ENCODE data around the gene NREP.

NREP gene, protein sequence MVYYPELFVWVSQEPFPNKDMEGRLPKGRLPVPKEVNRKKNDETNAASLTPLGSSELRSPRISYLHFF

DNA sequence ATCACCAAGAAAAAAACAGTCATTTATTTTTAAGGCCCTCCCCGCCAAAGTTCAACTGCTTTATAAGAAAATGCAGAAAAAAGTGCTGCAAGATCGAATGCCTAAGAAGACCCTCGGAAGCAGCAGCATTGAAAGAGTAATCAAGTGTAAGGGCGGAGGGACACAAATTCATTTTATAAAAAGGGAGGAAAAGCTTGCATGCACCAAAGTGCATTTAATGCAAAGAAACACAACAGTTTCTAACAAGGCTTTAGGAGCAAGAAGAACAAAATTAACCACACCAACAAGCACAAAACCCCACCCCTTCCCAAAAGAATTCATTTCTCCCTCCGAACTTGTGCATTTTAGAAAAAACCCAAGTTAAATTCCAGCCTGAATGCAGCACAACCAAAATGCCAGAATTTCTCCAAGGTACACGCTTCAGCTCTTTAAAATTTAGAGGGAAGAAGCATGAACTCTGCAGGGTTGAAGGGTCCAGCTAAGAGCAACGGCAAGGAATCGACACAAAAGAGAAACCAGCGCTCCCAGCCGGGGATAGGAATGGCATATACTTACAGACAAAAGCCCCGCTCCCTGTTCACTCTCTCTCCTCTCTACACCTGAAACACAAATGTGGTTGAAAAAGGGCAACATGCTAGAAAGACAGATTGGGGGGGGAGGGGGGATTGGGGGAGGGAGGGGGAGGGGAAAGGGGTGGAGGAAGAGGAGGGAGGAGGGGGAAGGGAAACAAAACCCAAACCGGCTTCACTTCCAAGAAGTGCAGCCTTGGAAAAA, at the start of gene NREP:
TSS of gene NREP (minus strand) at position 614 of the 774 bp plus-strand sequence. CDS start 1,422 bp downstream, outside the sequence.
- Mint-ChIP-seq H3K4me3 (peak within 1 kb of the TSS; percentile 85), H3K9me3 (no peaks in the 10 kb centered on the region), H3K36me3 (peaks cover 9% of the 10 kb centered on the region), H3K27ac (peak within 1 kb of the TSS; percentile 93), H3K27me3 (peaks cover 12% of the 10 kb centered on the region), H3K4me1 (peaks cover 35% of the 10 kb centered on the region)
- CTCF ChIA-PET: interaction anchor here (0.6 to 1.2 kb wide), 4 partner anchors 15 to 203 kb away, joined by 3 read pairs; no protein-coding TSS in a partner anchor
- DNase-seq: peak; percentile 63

DNA sequence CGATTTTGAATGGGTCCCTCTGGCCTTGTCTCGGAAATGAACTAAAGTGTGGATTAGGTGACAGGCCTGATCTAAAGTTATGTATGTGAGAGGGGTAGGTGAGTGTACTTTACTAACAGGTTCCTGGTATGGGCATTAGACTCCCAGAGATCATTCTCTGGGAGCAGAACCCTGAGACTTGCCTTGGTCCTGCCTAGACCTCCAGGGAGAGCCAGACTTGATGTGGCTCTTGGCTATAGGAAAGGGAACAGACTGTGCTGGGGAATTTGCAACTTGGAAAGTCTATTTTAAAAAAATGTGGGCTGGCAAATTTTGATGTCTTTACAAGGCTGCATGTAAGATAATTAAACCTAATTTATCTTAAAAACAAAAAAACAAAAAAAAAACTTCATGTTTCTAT, 49.8 kb upstream of the NREP start:
- DNase-seq: no peak
- H3K36me3 Mint-ChIP-seq: no peaks in the 10 kb centered on the region
- no peaks in the 10 kb centered on the region for H3K9me3 Mint-ChIP-seq
- H3K4me3 Mint-ChIP-seq: no peak overlapping the region
- H3K4me1 Mint-ChIP-seq: no peaks in the 10 kb centered on the region
- peaks cover 4% of the 10 kb centered on the region for H3K27me3 Mint-ChIP-seq
- CTCF ChIA-PET: no interaction called here
- no peak overlapping the region for H3K27ac Mint-ChIP-seq

- Mint-ChIP-seq H3K27me3 (peaks cover 4% of the 10 kb centered on the region), H3K4me3 (no peak overlapping the region), H3K27ac (no peak overlapping the region), H3K4me1 (no peaks in the 10 kb centered on the region), H3K9me3 (no peaks in the 10 kb centered on the region), H3K36me3 (no peaks in the 10 kb centered on the region)
- CTCF ChIA-PET: interaction anchor here (0.6 kb wide), 1 partner anchor 256 kb away, joined by 3 read pairs; no protein-coding TSS in a partner anchor
- DNase-seq: no peak
These were observed 49.2 kb upstream of the NREP start for GRCh38 chr5:111806156-111806555.

DNA sequence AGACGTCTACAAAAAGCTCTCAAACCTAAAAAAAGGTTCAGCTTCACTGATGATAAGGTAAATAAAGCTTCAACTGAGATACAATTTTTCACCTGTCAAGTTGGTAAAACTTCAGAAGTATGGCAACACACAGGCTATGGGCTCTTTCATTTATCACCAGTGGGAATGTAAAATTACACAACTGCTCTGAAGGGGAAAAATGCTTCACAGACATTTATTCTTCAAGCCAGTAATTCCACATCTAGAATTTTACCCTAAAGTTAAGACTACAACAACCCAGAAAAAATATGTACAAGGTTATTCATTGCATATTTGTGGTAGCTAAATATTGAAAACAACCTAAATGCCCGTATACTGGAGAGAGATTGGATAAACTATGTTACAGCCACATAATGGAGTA, 48.1 kb upstream of the NREP start:
- Mint-ChIP-seq H3K4me3 (no peak overlapping the region), H3K27me3 (peaks cover 4% of the 10 kb centered on the region), H3K27ac (no peak overlapping the region), H3K9me3 (no peaks in the 10 kb centered on the region), H3K36me3 (no peaks in the 10 kb centered on the region), H3K4me1 (no peaks in the 10 kb centered on the region)
- CTCF ChIA-PET: no interaction called here
- no peak for DNase-seq

- Mint-ChIP-seq H3K4me1 (no peaks in the 10 kb centered on the region), H3K4me3 (no peak overlapping the region), H3K9me3 (no peaks in the 10 kb centered on the region), H3K27me3 (peaks cover 4% of the 10 kb centered on the region), H3K36me3 (no peaks in the 10 kb centered on the region), H3K27ac (no peak overlapping the region)
- no peak for DNase-seq
- CTCF ChIA-PET: no interaction called here
These were observed 43.4 kb upstream of the NREP start for GRCh38 chr5:111800351-111800750.

DNA sequence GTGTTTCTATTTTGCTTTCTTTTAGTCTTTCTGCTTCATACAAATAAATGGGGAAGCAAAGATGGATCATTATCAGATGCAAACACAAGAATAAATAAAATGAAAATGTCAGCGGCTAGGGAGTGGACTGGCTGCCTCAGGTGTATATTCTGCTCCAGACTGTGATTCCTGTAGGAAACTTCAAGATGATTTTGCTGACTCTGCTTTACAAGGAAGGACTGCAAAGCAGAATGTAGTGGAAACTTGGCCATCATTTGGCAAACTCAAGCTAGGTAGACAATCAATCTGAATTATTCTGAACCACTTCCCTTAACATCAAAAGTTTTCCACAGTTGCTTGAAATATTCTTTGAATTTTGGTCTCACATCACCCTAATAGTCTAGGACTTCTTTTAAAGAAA, 38.1 kb upstream of the NREP start:
- Mint-ChIP-seq H3K4me1 (no peaks in the 10 kb centered on the region), H3K27me3 (no peaks in the 10 kb centered on the region), H3K9me3 (no peaks in the 10 kb centered on the region), H3K36me3 (no peaks in the 10 kb centered on the region), H3K4me3 (no peak overlapping the region), H3K27ac (no peak overlapping the region)
- no peak for DNase-seq
- CTCF ChIA-PET: no interaction called here

DNA sequence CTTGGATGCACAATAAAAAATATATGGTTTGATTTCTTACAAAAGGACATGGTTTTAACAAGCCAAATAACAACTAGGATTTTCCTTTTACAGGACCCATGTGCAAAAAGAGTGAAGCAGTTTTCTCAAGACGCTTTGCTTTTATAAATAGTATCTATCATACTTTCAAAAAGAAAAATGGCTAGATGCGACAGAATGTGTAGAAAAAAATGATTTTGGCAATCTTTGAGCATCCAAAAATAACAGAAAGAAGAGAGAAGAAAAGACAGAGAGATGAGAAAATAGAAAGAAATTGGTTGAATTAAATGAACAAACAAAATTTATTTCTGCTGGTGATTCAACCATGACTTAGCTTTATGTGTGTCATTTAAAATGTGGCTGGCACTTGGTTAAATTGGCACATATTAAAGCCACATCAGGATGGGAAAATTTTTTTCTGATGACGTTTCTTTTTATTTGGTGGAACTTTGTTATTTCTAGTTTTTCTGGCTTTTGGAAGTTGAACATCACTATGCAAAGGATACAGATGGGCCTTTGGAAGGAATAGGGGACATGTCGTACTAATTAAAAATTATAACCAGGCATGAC, 35.6 kb upstream of the NREP start:
- no peak for DNase-seq
- CTCF ChIA-PET: no interaction called here

GRCh38 chr5:111790295-111790694, 33.3 kb upstream of the NREP start:
- no peaks in the 10 kb centered on the region for H3K9me3 Mint-ChIP-seq
- CTCF ChIA-PET: no interaction called here
- DNase-seq: no peak
- H3K27ac Mint-ChIP-seq: no peak overlapping the region
- no peaks in the 10 kb centered on the region for H3K36me3 Mint-ChIP-seq
- H3K27me3 Mint-ChIP-seq: peaks cover 3% of the 10 kb centered on the region
- no peak overlapping the region for H3K4me3 Mint-ChIP-seq
- no peaks in the 10 kb centered on the region for H3K4me1 Mint-ChIP-seq

More for the DNA sequence above, 35.6 kb upstream of the NREP start:
- Mint-ChIP-seq H3K4me3 (no peak overlapping the region), H3K4me1 (no peaks in the 10 kb centered on the region), H3K9me3 (no peaks in the 10 kb centered on the region), H3K27me3 (peaks cover 3% of the 10 kb centered on the region), H3K36me3 (no peaks in the 10 kb centered on the region), H3K27ac (no peak overlapping the region)

DNA sequence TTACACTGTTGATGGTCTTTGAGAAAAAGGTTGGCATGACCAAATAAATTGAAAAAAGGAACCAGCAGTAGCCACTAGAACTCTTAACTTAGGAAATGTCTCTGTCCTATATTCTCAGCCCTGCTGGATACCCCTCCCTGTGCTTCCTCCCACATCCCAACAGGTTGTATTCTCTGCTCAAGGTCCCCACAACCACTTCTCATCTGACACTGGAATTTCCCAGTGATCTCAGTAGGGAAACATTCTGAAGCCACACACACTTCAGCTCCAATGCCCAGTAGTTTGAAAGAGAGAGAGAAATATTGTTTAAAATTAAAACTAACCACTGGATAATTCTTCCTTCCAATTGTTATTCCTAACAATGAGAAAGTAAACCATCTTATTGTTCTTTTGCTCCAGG, 30.0 kb upstream of the NREP start:
- H3K36me3 Mint-ChIP-seq: no peaks in the 10 kb centered on the region
- DNase-seq: no peak
- H3K4me1 Mint-ChIP-seq: no peaks in the 10 kb centered on the region
- CTCF ChIA-PET: no interaction called here
- no peak overlapping the region for H3K27ac Mint-ChIP-seq
- H3K4me3 Mint-ChIP-seq: no peak overlapping the region
- H3K27me3 Mint-ChIP-seq: peaks cover 7% of the 10 kb centered on the region
- no peaks in the 10 kb centered on the region for H3K9me3 Mint-ChIP-seq

- H3K27ac Mint-ChIP-seq: no peak overlapping the region
- DNase-seq: no peak
- CTCF ChIA-PET: no interaction called here
- H3K4me3 Mint-ChIP-seq: no peak overlapping the region
- H3K36me3 Mint-ChIP-seq: no peaks in the 10 kb centered on the region
- no peaks in the 10 kb centered on the region for H3K9me3 Mint-ChIP-seq
- peaks cover 17% of the 10 kb centered on the region for H3K27me3 Mint-ChIP-seq
- H3K4me1 Mint-ChIP-seq: no peaks in the 10 kb centered on the region
These were observed 27.6 kb upstream of the NREP start for GRCh38 chr5:111784491-111785181.

GRCh38 chr5:111783537-111783936, 26.5 kb upstream of the NREP start:
- H3K4me1 Mint-ChIP-seq: no peaks in the 10 kb centered on the region
- CTCF ChIA-PET: no interaction called here

GRCh38 chr5:111782216-111782615, 25.2 kb upstream of the NREP start:
- Mint-ChIP-seq H3K4me1 (no peaks in the 10 kb centered on the region), H3K9me3 (no peaks in the 10 kb centered on the region), H3K36me3 (no peaks in the 10 kb centered on the region), H3K27me3 (peaks cover 20% of the 10 kb centered on the region), H3K27ac (no peak overlapping the region), H3K4me3 (no peak overlapping the region)
- DNase-seq: no peak
- CTCF ChIA-PET: no interaction called here

More at GRCh38 chr5:111783537-111783936, 26.5 kb upstream of the NREP start:
- no peak overlapping the region for H3K27ac Mint-ChIP-seq
- H3K9me3 Mint-ChIP-seq: no peaks in the 10 kb centered on the region
- H3K36me3 Mint-ChIP-seq: no peaks in the 10 kb centered on the region
- peaks cover 20% of the 10 kb centered on the region for H3K27me3 Mint-ChIP-seq
- DNase-seq: no peak
- no peak overlapping the region for H3K4me3 Mint-ChIP-seq

GRCh38 chr5:111781200-111781599, 24.2 kb upstream of the NREP start:
- CTCF ChIA-PET: no interaction called here
- H3K27me3 Mint-ChIP-seq: peaks cover 20% of the 10 kb centered on the region
- no peak overlapping the region for H3K27ac Mint-ChIP-seq
- H3K9me3 Mint-ChIP-seq: no peaks in the 10 kb centered on the region
- no peaks in the 10 kb centered on the region for H3K4me1 Mint-ChIP-seq
- no peaks in the 10 kb centered on the region for H3K36me3 Mint-ChIP-seq
- no peak for DNase-seq
- H3K4me3 Mint-ChIP-seq: no peak overlapping the region

GRCh38 chr5:111779922-111780292, 22.9 kb upstream of the NREP start:
- Mint-ChIP-seq H3K36me3 (no peaks in the 10 kb centered on the region), H3K27ac (no peak overlapping the region), H3K4me1 (no peaks in the 10 kb centered on the region), H3K4me3 (no peak overlapping the region), H3K9me3 (no peaks in the 10 kb centered on the region), H3K27me3 (peaks cover 23% of the 10 kb centered on the region)
- CTCF ChIA-PET: no interaction called here
- no peak for DNase-seq

All from activated naive CD4-positive, alpha-beta T cell treated with anti-CD3 and anti-CD28 coated beads, Interleukin-2, amount 10 ng/mL, durations not matched to agents 7 days and 5 days (primary cell).